HG03565 (cell line): Measurements from ENCODE around the gene DYNLL1.
"Not testable (repeated sequence)": the region's sequence is repeated elsewhere in the genome, so short reads cannot be mapped to it uniquely, and the experiment has no call there.

Source experiments
- ATAC-seq: cut with Tn5 transposase; IDR thresholded peaks from one replicate; pipeline ENCODE4 v1.9.1; 2021; ENCODE audit warnings: mild to moderate bottlenecking, moderate library complexity; ENCODE audit not compliant: unreplicated experiment

Gene DYNLL1

GRCh38 chr12:120473807-120474615 is 21.9 kb upstream of the DYNLL1 start:
- no peak for ATAC-seq

- ATAC-seq: no peak
Observed at GRCh38 chr12:120474616-120474960, 21.3 kb upstream of the DYNLL1 start.

GRCh38 chr12:120475643-120476042 is 20.3 kb upstream of the DYNLL1 start:
- no peak for ATAC-seq

- no peak for ATAC-seq
Observed at GRCh38 chr12:120479458-120479857, 16.5 kb upstream of the DYNLL1 start.

DNA sequence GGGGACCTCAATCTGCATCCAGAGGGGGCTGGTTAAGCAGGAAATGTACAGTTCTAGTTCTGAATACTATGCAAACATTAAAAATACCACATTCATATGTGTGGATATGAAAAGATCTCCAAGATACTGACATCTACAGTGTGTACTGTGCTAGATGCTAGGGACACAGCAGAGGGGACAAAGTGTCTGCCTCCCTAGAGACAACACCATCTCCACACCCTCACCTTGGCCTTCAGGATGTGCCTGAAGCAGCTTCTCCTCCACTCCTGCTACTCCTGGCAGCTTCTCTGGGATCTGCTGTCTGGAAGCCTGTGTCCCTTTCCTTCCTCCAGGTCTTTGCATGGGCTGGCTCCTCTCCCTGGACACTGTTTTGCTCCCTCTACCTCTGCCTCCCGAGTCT is 15.7 kb upstream of the DYNLL1 start:
- ATAC-seq: no peak

DNA sequence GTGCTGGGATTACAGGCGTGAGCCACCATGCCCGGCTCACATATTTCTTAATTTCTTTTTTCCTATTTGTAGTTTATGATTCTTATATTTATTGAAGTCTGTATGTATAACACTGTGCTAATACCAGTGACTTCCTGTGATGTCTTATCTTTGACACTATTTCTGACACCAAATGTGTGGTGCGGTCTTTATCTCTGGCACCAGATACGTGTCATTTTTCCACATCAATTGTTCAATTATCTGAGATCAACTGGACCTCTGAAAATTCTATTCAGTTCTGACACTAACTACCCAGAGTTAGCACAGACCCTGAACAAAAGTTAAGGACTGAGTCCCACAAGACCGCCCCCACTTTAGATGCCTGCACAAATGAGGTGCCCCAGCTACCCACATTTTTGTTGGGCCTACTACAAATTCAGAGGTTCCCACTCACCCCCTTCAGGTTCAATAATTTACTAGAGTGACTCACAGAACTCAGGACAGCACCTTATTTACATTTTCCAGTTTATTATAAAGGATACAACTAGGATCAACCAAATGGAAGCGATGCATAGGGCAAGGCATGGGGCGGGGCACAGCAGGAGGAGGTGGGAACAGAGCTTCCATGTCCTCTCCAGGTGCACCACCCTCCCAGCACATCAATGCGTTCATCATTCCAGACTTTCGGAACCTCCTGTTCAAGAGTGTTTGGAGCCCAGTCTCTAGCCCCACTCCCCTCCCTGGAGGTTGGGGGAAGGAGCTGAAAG is 14.7 kb upstream of the DYNLL1 start:
- no peak for ATAC-seq

GRCh38 chr12:120483621-120484020 is 12.3 kb upstream of the DYNLL1 start:
- ATAC-seq: no peak

DNA sequence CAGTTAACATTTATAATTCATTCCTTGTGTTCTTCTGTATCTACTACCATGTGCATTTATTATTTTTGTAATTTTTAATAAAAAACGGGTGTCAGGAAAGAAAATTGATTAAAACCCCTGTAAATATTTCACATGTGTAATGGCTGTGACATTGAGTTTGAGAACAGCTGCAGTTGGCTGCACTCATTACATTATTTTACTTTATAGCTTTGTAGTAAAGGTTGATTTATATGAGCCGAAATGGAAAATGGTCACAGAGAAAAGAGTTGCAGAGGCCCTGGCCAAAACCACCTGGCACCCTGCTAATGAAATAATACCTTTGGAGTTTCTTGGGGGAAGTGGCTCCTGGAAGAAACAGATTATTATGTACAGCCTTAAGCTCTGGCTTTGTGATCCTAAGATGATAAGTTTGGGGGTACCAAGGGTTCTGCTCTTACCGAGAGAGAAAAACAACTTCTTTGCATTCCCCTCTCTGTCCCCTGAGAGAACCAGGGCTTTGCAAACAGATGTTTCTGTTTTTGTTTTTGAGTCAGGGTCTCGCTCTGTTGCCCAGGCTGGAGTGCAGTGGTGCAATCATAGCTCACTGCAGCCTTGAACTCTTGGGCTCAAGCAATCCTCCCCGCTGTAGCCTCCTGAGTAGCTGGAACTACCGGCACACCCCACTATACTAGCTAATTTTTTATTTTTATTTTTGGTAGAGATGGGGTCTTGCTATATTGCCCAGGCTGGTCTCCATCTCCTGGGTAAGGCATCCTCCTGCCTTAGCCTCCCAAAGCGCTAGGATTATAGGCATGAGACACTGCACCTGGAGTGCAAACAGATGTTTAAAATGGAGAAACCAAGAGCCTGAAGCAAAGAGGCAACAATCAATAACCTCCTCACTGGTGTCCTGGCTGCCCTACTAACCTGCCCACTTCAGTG is 9.7 kb upstream of the DYNLL1 start:
- no peak for ATAC-seq

DNA sequence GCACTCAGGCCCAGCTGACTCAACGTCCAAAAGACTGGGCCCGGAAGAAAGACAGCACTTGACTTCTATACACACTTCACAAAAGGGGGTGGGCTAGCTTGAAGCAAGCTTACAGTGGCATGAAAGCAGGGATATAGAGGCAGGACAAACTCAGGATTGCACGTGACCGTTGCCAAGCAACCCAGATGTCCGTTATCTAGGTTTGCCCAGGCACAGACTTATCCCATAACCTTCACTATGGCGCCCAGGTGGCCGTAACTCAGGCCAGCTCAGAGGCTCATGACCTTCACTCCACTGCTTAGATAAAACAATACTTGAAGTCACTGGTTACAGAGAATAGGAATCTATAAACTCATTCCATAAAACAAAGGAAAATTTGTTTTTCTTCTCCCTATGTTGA is 8.4 kb upstream of the DYNLL1 start:
- not testable (repeated sequence) for ATAC-seq

DNA sequence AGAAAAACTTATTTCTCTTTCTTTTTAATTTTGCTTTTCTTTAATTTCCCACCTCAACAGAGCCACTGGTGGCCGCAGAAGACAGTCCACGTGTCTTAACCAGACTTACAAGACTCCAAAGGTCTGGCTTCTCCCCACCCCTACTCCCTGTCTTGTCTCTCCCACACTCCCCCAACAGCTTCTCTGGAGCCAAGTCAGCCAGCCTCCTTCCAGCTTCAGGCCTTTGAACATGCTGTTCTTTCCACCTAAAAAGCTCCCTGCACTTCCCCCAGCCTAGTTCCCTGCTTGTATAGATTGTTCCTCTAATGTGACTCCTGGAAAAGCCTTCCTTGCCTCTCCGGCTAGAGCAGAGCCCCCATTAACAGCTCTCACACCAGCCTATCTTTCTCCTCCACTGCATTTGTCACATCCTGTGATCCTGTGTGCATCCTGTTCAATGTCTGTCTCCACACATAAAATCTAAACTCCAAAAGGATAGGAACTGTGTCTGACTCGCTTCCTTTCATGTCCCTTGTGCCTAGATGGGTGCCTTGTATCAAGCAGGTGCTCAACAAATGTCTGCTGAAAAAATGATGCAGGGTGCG is 7.8 kb upstream of the DYNLL1 start:
- no peak for ATAC-seq

GRCh38 chr12:120489018-120489417 is 6.9 kb upstream of the DYNLL1 start:
- no peak for ATAC-seq

DNA sequence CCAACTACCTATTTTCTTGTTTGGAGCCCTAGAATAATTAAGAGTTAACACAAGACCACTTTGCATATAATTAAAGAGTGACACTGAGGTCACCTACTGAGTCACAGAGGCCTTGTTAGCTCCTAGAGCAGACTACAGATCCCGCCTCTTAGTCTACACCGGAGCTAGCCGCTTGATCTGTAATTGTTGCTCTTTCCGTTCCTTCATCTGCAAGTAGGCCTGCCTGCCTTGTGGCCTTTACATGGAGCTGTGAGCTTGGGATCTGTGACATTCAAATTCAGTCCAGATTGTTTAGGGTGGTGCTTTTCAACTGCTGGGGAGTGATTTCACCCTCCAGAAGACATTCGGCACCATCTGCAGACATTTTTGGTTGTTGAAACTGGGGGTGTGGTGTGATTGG is 5.6 kb upstream of the DYNLL1 start:
- no peak for ATAC-seq

- no peak for ATAC-seq
Observed at GRCh38 chr12:120490833-120491512, 4.9 kb upstream of the DYNLL1 start.

DNA sequence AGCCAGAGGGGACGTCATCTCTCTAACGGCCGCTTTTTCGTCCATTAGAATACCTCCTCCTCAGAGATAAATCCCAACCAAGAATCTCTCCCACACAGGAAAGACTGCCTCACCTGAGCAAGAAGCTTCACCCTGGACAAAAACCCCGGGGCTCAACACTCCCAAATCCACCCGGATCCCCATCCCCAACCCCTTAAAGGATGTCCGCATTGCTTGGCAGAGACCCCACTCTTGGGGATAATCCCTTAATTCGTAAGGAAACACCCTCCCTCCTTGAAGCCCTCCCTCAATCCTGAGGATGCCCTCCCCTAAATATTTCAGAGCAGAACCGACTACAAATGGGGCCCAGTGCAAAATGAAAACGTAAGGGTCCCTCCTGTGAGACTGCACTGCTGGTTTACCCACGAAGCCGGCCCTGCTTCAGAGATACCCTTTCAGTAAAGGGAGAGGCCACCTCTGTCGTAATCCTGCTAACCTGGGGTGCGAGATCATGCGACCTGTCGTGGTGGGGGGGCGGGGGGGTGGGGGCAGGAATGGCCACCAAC is 655 bp upstream of the DYNLL1 start:
- no peak for ATAC-seq

DNA sequence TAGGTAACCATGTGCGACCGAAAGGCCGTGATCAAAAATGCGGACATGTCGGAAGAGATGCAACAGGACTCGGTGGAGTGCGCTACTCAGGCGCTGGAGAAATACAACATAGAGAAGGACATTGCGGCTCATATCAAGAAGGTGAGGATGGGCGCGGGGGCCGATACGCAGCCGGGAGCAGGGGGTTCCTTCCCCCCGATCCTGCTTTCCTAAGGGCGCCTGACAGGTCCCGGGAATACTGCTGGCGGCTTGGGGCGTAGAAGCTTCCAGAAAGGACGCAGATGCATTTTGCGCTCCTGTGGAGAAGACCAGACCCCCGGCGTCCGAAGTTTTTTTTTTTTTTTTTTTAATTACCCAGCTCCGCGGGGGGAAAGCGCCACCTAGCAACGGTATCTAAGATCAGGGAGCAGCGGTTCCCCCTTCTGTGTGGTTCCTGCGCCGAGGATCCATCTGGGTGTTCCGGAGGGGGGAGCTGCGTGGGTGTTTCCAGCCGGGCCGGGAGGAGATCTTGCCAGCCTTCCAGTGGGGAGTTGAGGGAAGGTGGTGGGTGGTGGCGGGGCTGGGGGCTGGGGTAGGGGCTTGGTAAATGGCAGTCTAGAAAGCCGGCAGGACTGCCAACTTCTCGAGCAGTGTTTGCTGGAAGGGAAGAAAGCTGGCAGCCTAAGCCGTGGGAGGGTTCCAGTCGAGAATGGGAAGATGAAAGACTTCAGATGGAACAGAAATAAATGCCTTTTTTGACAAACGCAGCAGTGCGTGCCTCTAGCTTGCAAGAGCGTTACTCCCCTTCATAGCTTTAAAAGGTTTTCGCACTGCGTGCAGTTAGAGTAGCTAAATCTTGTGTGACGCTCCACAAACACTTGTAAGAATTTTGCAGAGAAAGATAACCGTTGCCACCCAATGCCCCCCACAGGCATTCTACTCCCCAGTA is 764 bp downstream of the DYNLL1 start:
- no peak for ATAC-seq

GRCh38 chr12:120497524-120498150 is 1.7 kb downstream of the DYNLL1 start:
- ATAC-seq: no peak

DNA sequence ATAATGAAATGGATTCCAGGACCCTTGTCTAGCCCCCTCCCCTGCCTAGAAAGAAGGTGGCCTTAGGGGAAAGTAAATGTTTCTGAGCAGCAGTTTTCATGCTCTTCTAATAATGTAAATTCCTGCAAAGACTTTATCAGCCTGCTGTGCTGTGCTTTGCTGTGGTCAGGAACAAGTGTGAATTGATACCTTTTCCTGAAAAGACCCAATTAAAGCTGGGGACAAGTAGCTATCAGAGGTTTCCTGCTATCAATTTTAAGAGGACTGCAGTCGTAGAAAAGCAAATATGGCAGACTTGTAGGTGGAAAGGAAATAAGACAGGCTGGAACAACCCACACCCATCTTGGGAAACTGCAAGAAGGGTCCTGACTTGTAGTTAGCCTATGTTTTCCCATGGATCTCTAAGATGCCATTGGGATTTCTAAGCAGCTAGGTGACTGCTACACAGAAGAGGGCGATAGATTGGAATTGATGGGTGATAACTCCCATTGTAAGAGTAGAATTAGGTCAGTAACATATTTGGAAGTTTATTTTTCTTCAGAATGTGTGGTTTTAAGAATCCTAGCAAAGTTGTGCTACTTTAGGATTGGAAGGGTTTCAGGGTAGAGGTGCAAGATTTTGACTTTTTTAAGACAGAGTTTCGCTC is 3.1 kb downstream of the DYNLL1 start:
- no peak for ATAC-seq

GRCh38 chr12:120500581-120500980 is 4.7 kb downstream of the DYNLL1 start:
- ATAC-seq: no peak
